GM23248 (cell line): ENCODE results near the gene MYO7B. TPM values are rescaled to one million over a fixed set of nuclear protein-coding genes. Genes with fewer than 3 reads are reported as not detected.

Experiments used
- DNase-seq: peaks from one replicate; pipeline ENCODE4 v3.0.0-alpha.2; 2015
- H2AFZ ChIP-seq: fragments of 200-600 bp; sonication (generic); 2 replicates; pipeline ENCODE4 v1.6.1; 2016; ENCODE audit warnings: antibody characterized with exemption
- H3F3A ChIP-seq: fragments of 200-600 bp; sonication (generic); 2 replicates; pipeline ENCODE4 v1.6.1; 2016; ENCODE audit warnings: mild to moderate bottlenecking, antibody characterized with exemption, mixed run types; ENCODE audit not compliant: insufficient read depth
- H3K27ac ChIP-seq: fragments of 200-600 bp; sonication (generic); 2 replicates; pipeline ENCODE4 v1.5.1; 2016; ENCODE audit warnings: mild to moderate bottlenecking
- H3K27me3 ChIP-seq: fragments of 200-600 bp; sonication (generic); replicated peaks from 2 replicates; pipeline ENCODE4 v1.6.1; 2016; ENCODE audit warnings: mild to moderate bottlenecking; ENCODE audit not compliant: insufficient read depth
- H3K36me3 ChIP-seq: fragments of 200-600 bp; sonication (generic); 2 replicates; pipeline ENCODE4 v1.6.1; 2016; ENCODE audit warnings: low read depth, mild to moderate bottlenecking
- H3K4me1 ChIP-seq: fragments of 200-600 bp; sonication (generic); 2 replicates; pipeline ENCODE4 v1.6.1; 2016; ENCODE audit warnings: mild to moderate bottlenecking; ENCODE audit not compliant: insufficient read depth
- H3K4me2 ChIP-seq: fragments of 200-600 bp; sonication (generic); one replicate; pipeline ENCODE4 v1.6.1; 2016; ENCODE audit warnings: mild to moderate bottlenecking; ENCODE audit not compliant: unreplicated experiment
- H3K4me3 ChIP-seq: fragments of 200-600 bp; sonication (generic); 2 replicates; pipeline ENCODE4 v1.5.1; 2016; ENCODE audit warnings: mild to moderate bottlenecking
- H3K79me2 ChIP-seq: fragments of 200-600 bp; sonication (generic); 2 replicates; pipeline ENCODE4 v1.6.1; 2016; ENCODE audit warnings: mild to moderate bottlenecking; ENCODE audit not compliant: insufficient read depth
- H3K9ac ChIP-seq: fragments of 200-600 bp; sonication (generic); 2 replicates; pipeline ENCODE4 v1.6.1; 2016; ENCODE audit warnings: mild to moderate bottlenecking
- H3K9me2 ChIP-seq: fragments of 200-600 bp; sonication (generic); 2 replicates; pipeline ENCODE4 v1.6.1; 2016; ENCODE audit warnings: mixed run types, mild to moderate bottlenecking, moderate library complexity; ENCODE audit not compliant: insufficient read depth
- H3K9me3 ChIP-seq: fragments of 200-600 bp; sonication (generic); one replicate; pipeline ENCODE4 v1.6.1; 2017; ENCODE audit warnings: low read depth
- H4K20me1 ChIP-seq: fragments of 200-600 bp; sonication (generic); 2 replicates; pipeline ENCODE4 v1.6.0; 2016; ENCODE audit not compliant: insufficient read depth
- EZH2 ChIP-seq: fragments of 200-600 bp; sonication (generic); IDR thresholded peaks from 2 replicates; pipeline ENCODE4 v1.6.1; 2018; ENCODE audit warnings: antibody characterized with exemption, mild to moderate bottlenecking; ENCODE audit not compliant: insufficient read depth, poor library complexity, severe bottlenecking
- EZH2phosphoT487 ChIP-seq: fragments of 200-600 bp; sonication (generic); IDR thresholded peaks from 2 replicates; pipeline ENCODE4 v1.6.1; 2018; ENCODE audit warnings: antibody characterized with exemption, moderate library complexity, mild to moderate bottlenecking, low read depth; ENCODE audit not compliant: insufficient read depth
- WGBS, 2 experiments: methylation state at CpG; one replicate each; pipeline ENCODE4 v1.1.6; 2015 to 2017; ENCODE audit warnings: low lambda C conversion rate in 2 of 2, low coverage in 1 of 2; ENCODE audit errors: missing lambda C conversion rate in 2 of 2; 5-methylcytosine and 5-hydroxymethylcytosine counted together
- in situ Hi-C: fragments of 300-500 bp; cut with MboI; formaldehyde crosslinking; loops from 2 replicates; pipeline ENCODE4 v1.15.0; 2020
- polyA plus RNA-seq: library from polyadenylated mRNA; unstranded; fragments of >200 nt; fragmentation: Nextera tagmentation; extraction: Ambion mirVana; gene quantifications from 2 replicates; pipeline ENCODE4 v1.2.1, GENCODE V29; 2016
- total RNA-seq: library from RNA; depleted of rRNA; stranded (reverse); fragments of >200 nt; shearing (Covaris generic); gene quantifications from 2 replicates; pipeline ENCODE4 v1.2.3, GENCODE V29; 2014

Gene MYO7B
- total and polyA plus RNA-seq, 2 experiments from 2014 or later, result not detected

GRCh38 chr2:127610561-127610960 lies 75.1 kb downstream of the MYO7B start:
- Histone ChIP-seq H3K9ac (no peak overlapping the region), H3K27me3 (no peaks in the 10 kb centered on the region), H2AFZ (no peak overlapping the region), H3K9me2 (no peaks in the 10 kb centered on the region), H3K36me3 (no peaks in the 10 kb centered on the region), H3K4me2 (no peak overlapping the region), H3K4me3 (no peak overlapping the region), H3F3A (peaks cover 4% of the 10 kb centered on the region; the same call in 1 of the 2 replicates), H3K4me1 (peaks cover 12% of the 10 kb centered on the region), H3K79me2 (no peaks in the 10 kb centered on the region), H3K27ac (no peak overlapping the region), H3K9me3 (no peaks in the 10 kb centered on the region), H4K20me1 (no peaks in the 10 kb centered on the region)
- DNase-seq, result no peak
- in situ Hi-C loops, result no loop called here
- 58 to 75% methylated on average over 1 of the region's 1 CpG for WGBS, 2 experiments
- TF ChIP-seq EZH2, result no peak
- no peak for TF ChIP-seq EZH2phosphoT487

DNA sequence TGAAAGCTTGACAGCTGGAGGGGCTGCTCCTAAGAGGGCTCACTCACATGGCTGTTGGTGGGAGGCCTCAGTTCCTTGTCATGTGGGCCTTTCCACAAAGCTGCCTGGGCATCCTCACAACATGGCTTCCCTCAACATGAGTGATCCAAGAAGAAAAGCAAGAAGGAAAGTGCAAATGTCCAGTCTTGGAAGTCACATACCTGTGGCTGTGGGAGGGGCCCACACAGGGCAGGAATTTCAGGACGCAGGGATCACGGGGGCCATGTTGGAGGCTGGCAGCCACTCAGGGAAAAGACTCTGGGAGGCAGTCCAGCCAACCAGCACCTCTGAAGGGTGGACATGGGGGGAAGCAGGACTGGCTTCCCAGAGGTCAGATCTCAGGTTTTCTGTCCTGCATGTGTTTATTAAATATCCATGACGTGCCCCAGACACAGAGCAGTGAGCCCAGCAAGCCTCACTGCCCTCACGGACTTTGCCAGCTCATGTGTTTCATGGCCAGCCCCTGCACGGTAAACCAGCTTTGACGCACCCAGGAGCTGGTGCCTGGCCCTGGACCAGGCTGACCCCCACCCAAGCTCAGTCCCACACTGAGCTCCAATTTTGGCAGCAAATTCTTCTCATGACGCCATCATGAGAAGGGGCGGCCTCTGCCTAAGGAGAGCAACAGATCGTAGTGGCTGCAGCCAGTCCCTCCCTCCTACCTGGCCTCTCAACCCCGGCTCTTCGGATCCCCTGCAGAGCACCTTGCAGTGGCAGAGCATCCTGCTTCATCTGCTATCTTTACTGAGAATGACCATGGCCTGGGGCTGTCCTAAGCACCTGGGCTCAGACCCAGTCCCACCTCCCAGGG lies 75.8 kb downstream of the MYO7B start:
- H3K27ac ChIP-seq, result no peak overlapping the region
- in situ Hi-C loops, result no loop called here
- no peaks in the 10 kb centered on the region for H3K36me3 ChIP-seq
- H3K4me2 ChIP-seq, result no peak overlapping the region
- H3K27me3 ChIP-seq, result no peaks in the 10 kb centered on the region
- no peak overlapping the region for H3K4me3 ChIP-seq
- no peaks in the 10 kb centered on the region for H3K79me2 ChIP-seq
- no peak overlapping the region for H3K9ac ChIP-seq
- TF ChIP-seq EZH2 (no peak), EZH2phosphoT487 (no peak)
- H4K20me1 ChIP-seq, result no peaks in the 10 kb centered on the region
- DNase-seq, result no peak
- peaks cover 4% of the 10 kb centered on the region; the same call in 1 of the 2 replicates for H3F3A ChIP-seq
- H3K9me2 ChIP-seq, result no peaks in the 10 kb centered on the region
- H3K9me3 ChIP-seq, result no peaks in the 10 kb centered on the region
- peaks cover 12% of the 10 kb centered on the region for H3K4me1 ChIP-seq
- H2AFZ ChIP-seq, result no peak overlapping the region
- 66 to 70% methylated on average over 11 of the region's 11 CpGs for WGBS, 2 experiments

DNA sequence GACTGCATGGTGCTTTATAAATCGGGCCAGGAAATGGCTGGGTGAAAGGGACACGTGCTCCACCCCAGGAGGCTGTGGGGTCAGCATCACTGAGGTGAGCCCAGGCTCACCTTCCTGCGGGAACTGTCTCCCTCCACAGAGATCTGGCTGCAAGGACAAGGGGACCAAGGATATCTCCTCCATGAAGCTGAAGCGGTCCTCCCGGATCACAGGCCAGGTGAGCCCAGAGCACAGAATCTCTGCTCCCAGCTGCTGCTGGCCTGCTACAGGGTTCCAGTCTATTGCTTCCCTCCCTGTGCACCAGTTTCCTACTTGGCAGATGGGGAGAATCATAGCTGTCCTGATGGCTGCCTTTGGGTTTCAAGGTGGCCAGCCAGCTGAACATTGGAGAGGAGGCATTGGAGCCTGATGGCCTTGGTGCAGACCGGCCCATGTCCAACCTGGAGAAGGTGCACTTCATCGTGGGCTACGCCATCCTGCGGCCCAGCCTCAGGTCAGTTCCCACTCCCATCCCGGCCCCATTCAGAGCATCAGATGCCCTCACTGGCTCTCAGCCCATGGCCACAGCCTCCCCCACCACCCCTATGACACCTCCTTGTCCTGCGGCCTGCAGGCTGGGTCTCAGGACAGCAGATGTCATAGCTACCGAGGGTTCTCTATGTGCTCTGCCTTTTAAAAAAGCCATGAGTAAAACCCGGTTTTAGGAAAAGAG lies 76.8 kb downstream of the MYO7B start:
- Histone ChIP-seq H3K4me3 (no peak overlapping the region), H2AFZ (no peak overlapping the region), H3F3A (peaks cover 4% of the 10 kb centered on the region; the same call in 1 of the 2 replicates), H4K20me1 (no peaks in the 10 kb centered on the region), H3K9me2 (no peaks in the 10 kb centered on the region), H3K27me3 (no peaks in the 10 kb centered on the region), H3K27ac (no peak overlapping the region), H3K9ac (no peak overlapping the region), H3K9me3 (no peaks in the 10 kb centered on the region), H3K79me2 (no peaks in the 10 kb centered on the region), H3K4me1 (peaks cover 12% of the 10 kb centered on the region), H3K4me2 (no peak overlapping the region), H3K36me3 (no peaks in the 10 kb centered on the region)
- DNase-seq, result no peak
- in situ Hi-C loops, result no loop called here
- TF ChIP-seq EZH2phosphoT487, result no peak
- TF ChIP-seq EZH2, result no peak
- WGBS, 2 experiments, result 68 to 69% methylated on average over 13 of the region's 13 CpGs

DNA sequence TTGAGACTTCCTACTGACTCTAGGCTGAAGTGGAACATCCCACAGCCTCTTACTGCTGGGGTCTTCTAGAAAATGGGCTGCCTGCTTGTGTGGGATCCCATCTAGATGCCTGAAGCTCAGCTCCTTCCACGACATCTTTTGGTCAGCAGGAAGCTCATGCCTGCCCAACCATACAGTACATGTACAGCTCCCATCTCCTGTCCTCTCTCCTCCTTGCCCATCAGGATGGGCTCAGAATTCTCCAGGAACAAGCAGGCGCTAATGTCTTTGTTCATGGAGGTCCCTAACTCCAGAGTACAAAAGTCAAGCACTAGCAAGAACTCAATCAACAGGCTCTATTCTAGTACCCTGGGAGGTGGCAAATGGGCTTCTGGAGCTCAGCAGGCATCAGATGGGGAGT lies 78.8 kb downstream of the MYO7B start:
- peaks cover 12% of the 10 kb centered on the region for H3K4me1 ChIP-seq
- H3K36me3 ChIP-seq, result no peaks in the 10 kb centered on the region
- in situ Hi-C loops, result no loop called here
- H3K4me2 ChIP-seq, result no peak overlapping the region
- TF ChIP-seq EZH2 (no peak), EZH2phosphoT487 (no peak)
- no peaks in the 10 kb centered on the region for H3K79me2 ChIP-seq
- WGBS, 2 experiments, result 92 to 96% methylated on average over 2 of the region's 2 CpGs
- H3K27me3 ChIP-seq, result no peaks in the 10 kb centered on the region
- H2AFZ ChIP-seq, result no peak overlapping the region
- H3F3A ChIP-seq, result peaks cover 4% of the 10 kb centered on the region; the same call in 1 of the 2 replicates
- H3K9ac ChIP-seq, result no peak overlapping the region
- H3K4me3 ChIP-seq, result no peak overlapping the region
- no peak for DNase-seq
- H3K9me3 ChIP-seq, result no peaks in the 10 kb centered on the region
- no peaks in the 10 kb centered on the region for H3K9me2 ChIP-seq
- no peaks in the 10 kb centered on the region for H4K20me1 ChIP-seq
- no peak overlapping the region for H3K27ac ChIP-seq
